Thoracic aorta (tissue), 2 donors: ENCODE results near the gene IER3IP1. TPM values are rescaled to one million over a fixed set of nuclear protein-coding genes. Genes with fewer than 3 reads are reported as not detected.

ENCODE experiments used
- ATAC-seq: fragments of 150-250 bp; one replicate; pipeline ENCODE4 v1.8.0; 2017; ENCODE audit warnings: low read depth; ENCODE audit not compliant: insufficient number of reproducible peaks, low FRiP score
- DNase-seq: peaks from one replicate; pipeline ENCODE4 v3.0.0-alpha.2; 2020; ENCODE audit warnings: low spot score
- H3K27ac ChIP-seq, 2 donors: fragments of 200-600 bp; sonication (generic); 1 replicate in 1 of 2; 2 replicates in 1 of 2; pipeline ENCODE4 v1.5.1; 2016; ENCODE audit warnings: mild to moderate bottlenecking in 2 of 2, moderate library complexity in 2 of 2
- H3K27me3 ChIP-seq: fragments of 200-600 bp; sonication (generic); replicated peaks from 2 replicates; pipeline ENCODE4 v1.6.0; 2016; ENCODE audit warnings: mild to moderate bottlenecking; ENCODE audit not compliant: insufficient read depth
- H3K36me3 ChIP-seq: fragments of 200-600 bp; sonication (generic); one replicate; pipeline ENCODE4 v1.5.1; 2016
- H3K4me1 ChIP-seq, 2 donors: fragments of 200-600 bp; sonication (generic); 1 replicate in 1 of 2; 2 replicates in 1 of 2; pipeline versions ENCODE4 v1.5.1 to v1.6.0; 2016; ENCODE audit warnings: low read depth in 2 of 2, mild to moderate bottlenecking in 1 of 2; ENCODE audit not compliant: control insufficient read depth in 1 of 2
- H3K4me3 ChIP-seq: fragments of 200-600 bp; sonication (generic); 2 replicates; pipeline ENCODE4 v1.5.1; 2016; ENCODE audit warnings: mild to moderate bottlenecking
- H3K9me3 ChIP-seq: fragments of 200-600 bp; sonication (generic); 2 replicates; pipeline ENCODE4 v1.5.1; 2016
- CTCF ChIP-seq: fragments of 200-600 bp; sonication (generic); IDR thresholded peaks from one replicate; pipeline ENCODE4 v1.5.1; 2019; ENCODE audit warnings: antibody characterized with exemption
- total RNA-seq, 2 donors: library from RNA; depleted of rRNA; stranded (reverse); fragments of >200 nt; gene quantifications; one replicate each; pipeline versions ENCODE4 v1.1.0 to v1.2.3, GENCODE V29; 2016

The IER3IP1 gene
- total RNA-seq, 2 donors from 2014 or later = 9.1 to 10.3 TPM

GRCh38 chr18:47108998-47109405 lies 67.2 kb downstream of the IER3IP1 start:
- Histone ChIP-seq H3K27me3 (no peaks in the 10 kb centered on the region), H3K27ac (no peak overlapping the region), H3K9me3 (no peaks in the 10 kb centered on the region), H3K4me3 (no peak overlapping the region), H3K36me3 (peaks cover 28% of the 10 kb centered on the region), H3K4me1 (no peaks in the 10 kb centered on the region)
- ATAC-seq (no peak), DNase-seq (no peak)
- TF ChIP-seq CTCF = no peak

- DNase-seq (no peak), ATAC-seq (no peak)
- no peak overlapping the region for H3K4me3 ChIP-seq
- H3K4me1 ChIP-seq = no peaks in the 10 kb centered on the region
- no peaks in the 10 kb centered on the region for H3K9me3 ChIP-seq
- no peak overlapping the region for H3K27ac ChIP-seq
- TF ChIP-seq CTCF = no peak
- H3K36me3 ChIP-seq = peaks cover 23% of the 10 kb centered on the region
- no peaks in the 10 kb centered on the region for H3K27me3 ChIP-seq
These were observed 67.8 kb downstream of the IER3IP1 start for GRCh38 chr18:47108373-47108772.

Other genes with a start within 250 kb of the IER3IP1 start
- gene ELOA2, start 140.7 kb downstream of the IER3IP1 start, total RNA-seq = not detected
- 10 to 100 TPM; 19.0 to 31.9 TPM for gene HDHD2, start 25.9 kb downstream of the IER3IP1 start, total RNA-seq
- not detected for gene SKOR2, start 75.3 kb upstream of the IER3IP1 start, total RNA-seq